ENCODE data around the gene POGLUT2.
A peak's percentile ranks its signal among the peaks of the same experiment; 100 is the strongest.

Gene POGLUT2

DNA sequence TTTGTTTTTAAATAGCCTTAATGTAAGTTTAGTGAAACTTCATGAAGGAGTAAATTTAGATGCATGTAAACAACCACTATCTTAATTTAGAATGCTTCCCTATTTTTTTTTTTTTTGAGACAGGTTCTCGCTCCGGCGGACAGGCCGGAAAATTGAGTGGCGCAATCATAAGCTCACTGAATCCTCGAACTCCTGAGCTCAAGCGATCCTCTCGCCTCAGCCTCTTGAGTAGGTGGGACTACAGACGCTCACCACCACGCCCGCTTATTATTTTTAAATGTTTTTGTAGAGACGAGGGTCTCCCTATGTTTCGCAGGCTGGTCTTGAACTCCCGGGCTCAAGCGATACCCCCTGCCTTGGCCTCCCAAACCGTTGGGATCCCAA lies 26.7 kb downstream of the POGLUT2 start:
- peak overlapping the region; percentile 94 for H3K27ac ChIP-seq (replicated peaks)
- peak overlapping the region; percentile 56 for H3K4me3 ChIP-seq (replicated peaks; ENCODE audit: insufficient read depth, low read length)
- H3K27me3 ChIP-seq (ENCODE audit: insufficient read depth, poor library complexity, severe bottlenecking) = no peaks in the 10 kb centered on the region
- TF ChIP-seq POLR2AphosphoS5 (IDR thresholded peaks at IDR 0.05; ENCODE audit: low read depth) (no peak), GABPA (IDR thresholded peaks at IDR 0.05; ENCODE audit: low read depth) (no peak), SPI1 (IDR thresholded peaks at IDR 0.05; ENCODE audit: borderline replicate concordance, low read depth) (no peak)
- TF ChIP-seq, protein P1, sequence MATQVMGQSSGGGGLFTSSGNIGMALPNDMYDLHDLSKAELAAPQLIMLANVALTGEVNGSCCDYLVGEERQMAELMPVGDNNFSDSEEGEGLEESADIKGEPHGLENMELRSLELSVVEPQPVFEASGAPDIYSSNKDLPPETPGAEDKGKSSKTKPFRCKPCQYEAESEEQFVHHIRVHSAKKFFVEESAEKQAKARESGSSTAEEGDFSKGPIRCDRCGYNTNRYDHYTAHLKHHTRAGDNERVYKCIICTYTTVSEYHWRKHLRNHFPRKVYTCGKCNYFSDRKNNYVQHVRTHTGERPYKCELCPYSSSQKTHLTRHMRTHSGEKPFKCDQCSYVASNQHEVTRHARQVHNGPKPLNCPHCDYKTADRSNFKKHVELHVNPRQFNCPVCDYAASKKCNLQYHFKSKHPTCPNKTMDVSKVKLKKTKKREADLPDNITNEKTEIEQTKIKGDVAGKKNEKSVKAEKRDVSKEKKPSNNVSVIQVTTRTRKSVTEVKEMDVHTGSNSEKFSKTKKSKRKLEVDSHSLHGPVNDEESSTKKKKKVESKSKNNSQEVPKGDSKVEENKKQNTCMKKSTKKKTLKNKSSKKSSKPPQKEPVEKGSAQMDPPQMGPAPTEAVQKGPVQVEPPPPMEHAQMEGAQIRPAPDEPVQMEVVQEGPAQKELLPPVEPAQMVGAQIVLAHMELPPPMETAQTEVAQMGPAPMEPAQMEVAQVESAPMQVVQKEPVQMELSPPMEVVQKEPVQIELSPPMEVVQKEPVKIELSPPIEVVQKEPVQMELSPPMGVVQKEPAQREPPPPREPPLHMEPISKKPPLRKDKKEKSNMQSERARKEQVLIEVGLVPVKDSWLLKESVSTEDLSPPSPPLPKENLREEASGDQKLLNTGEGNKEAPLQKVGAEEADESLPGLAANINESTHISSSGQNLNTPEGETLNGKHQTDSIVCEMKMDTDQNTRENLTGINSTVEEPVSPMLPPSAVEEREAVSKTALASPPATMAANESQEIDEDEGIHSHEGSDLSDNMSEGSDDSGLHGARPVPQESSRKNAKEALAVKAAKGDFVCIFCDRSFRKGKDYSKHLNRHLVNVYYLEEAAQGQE (IDR thresholded peaks at IDR 0.05; ENCODE audit: insufficient replicate concordance, low read depth) = no peak
- TF ChIP-seq, protein P2, sequence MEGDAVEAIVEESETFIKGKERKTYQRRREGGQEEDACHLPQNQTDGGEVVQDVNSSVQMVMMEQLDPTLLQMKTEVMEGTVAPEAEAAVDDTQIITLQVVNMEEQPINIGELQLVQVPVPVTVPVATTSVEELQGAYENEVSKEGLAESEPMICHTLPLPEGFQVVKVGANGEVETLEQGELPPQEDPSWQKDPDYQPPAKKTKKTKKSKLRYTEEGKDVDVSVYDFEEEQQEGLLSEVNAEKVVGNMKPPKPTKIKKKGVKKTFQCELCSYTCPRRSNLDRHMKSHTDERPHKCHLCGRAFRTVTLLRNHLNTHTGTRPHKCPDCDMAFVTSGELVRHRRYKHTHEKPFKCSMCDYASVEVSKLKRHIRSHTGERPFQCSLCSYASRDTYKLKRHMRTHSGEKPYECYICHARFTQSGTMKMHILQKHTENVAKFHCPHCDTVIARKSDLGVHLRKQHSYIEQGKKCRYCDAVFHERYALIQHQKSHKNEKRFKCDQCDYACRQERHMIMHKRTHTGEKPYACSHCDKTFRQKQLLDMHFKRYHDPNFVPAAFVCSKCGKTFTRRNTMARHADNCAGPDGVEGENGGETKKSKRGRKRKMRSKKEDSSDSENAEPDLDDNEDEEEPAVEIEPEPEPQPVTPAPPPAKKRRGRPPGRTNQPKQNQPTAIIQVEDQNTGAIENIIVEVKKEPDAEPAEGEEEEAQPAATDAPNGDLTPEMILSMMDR (IDR thresholded peaks at IDR 0.05; ENCODE audit: insufficient read depth, low read length) = no peak
- DNase-seq (ENCODE audit: low read depth in 1 of 2, low spot score in 1 of 2) = peak in 1 of 2 experiments; percentile 58

DNA sequence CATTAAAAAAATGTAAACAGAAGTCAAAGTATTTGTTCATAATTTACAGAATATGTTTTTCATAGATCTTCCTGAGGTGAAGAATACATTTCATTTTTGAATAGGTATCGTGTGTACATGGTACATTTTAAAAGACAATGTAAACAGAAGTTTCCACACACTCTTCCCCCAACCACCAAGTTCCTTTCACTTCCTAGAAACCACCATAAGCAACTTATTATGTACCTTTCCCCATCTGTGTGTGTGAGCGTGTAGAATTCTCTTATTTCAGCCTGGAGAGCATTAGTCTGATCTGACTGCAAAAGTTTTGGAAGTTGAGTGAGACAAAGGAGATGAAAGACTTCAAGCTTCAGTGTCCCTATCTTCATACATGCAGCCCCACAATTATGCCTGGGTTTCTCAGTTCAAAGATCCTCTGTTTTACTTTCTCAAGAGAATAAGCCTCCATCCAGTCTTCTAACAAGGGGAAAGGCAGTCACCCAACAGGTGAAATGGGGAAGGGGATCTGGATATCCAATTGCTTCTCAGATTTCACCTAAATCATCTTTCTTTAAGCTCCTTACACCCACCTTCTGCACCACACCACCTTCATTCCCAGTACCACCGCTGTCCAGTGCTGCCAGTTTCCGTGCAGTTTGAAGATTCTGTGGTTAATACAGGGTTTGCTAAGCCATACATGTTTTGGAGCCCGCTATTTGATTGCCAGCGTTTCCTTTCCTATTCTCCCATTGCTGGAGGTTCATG lies 27.3 kb downstream of the POGLUT2 start:
- peak in 1 of 2 experiments; percentile 23 for DNase-seq (ENCODE audit: low read depth in 1 of 2, low spot score in 1 of 2)
- no peaks in the 10 kb centered on the region for H3K27me3 ChIP-seq (ENCODE audit: insufficient read depth, poor library complexity, severe bottlenecking)
- TF ChIP-seq POLR2AphosphoS5 (IDR thresholded peaks at IDR 0.05; ENCODE audit: low read depth) (no peak), SPI1 (IDR thresholded peaks at IDR 0.05; ENCODE audit: borderline replicate concordance, low read depth) (peak; percentile 9; the same call in 1 of the 2 replicates), GABPA (IDR thresholded peaks at IDR 0.05; ENCODE audit: low read depth) (no peak)
- TF ChIP-seq, protein P2 (IDR thresholded peaks at IDR 0.05; ENCODE audit: insufficient read depth, low read length) = no peak
- TF ChIP-seq, protein P1 (IDR thresholded peaks at IDR 0.05; ENCODE audit: insufficient replicate concordance, low read depth) = peak; percentile 85
- H3K27ac ChIP-seq (replicated peaks) = peak overlapping the region; percentile 32
- H3K4me3 ChIP-seq (replicated peaks; ENCODE audit: insufficient read depth, low read length) = peak overlapping the region; percentile 0; the same call in 1 of the 2 replicates

DNA sequence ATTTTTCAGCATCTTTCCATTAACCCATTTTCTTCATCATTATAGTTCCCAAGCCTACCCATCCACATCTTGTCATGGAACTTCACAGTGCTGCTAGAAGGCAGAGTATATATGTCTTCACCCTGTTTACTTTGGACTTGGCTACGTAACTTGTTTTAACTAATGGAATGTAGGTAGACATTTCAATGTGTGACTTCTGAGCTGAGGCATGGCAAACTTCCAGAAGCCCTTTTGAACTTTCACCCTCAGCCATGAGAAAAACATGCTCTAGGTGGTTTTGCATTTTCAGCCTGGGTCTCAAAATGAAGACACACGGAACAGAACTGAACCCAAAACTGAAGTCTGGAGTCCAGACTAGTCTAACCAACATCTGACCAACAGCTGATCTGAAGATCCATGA lies 28.3 kb downstream of the POGLUT2 start:
- Histone ChIP-seq H3K4me3 (replicated peaks; ENCODE audit: insufficient read depth, low read length) (no peak overlapping the region), H3K27ac (replicated peaks) (no peak overlapping the region), H3K27me3 (ENCODE audit: insufficient read depth, poor library complexity, severe bottlenecking) (no peaks in the 10 kb centered on the region)
- TF ChIP-seq, protein P2 (IDR thresholded peaks at IDR 0.05; ENCODE audit: insufficient read depth, low read length) = no peak
- TF ChIP-seq GABPA (IDR thresholded peaks at IDR 0.05; ENCODE audit: low read depth) (no peak), SPI1 (IDR thresholded peaks at IDR 0.05; ENCODE audit: borderline replicate concordance, low read depth) (no peak), POLR2AphosphoS5 (IDR thresholded peaks at IDR 0.05; ENCODE audit: low read depth) (no peak)
- TF ChIP-seq, protein P1 (IDR thresholded peaks at IDR 0.05; ENCODE audit: insufficient replicate concordance, low read depth) = no peak
- DNase-seq (ENCODE audit: low read depth in 1 of 2, low spot score in 1 of 2) = no peak
